ACHN (cell line): ENCODE results near the gene BUB3.

Experiments
- DNase-seq: peaks from one replicate; pipeline ENCODE4 v3.0.0-alpha.2; 2015
- in situ Hi-C: cut with HindIII; loops from 2 replicates; pipeline ENCODE4 v1.10.0; 2017; ENCODE audit warnings: low sequenced_read_pairs, low pct_ligation_motif_present, low pct_unique_long_range_greater_than_20kb

BUB3 gene

GRCh38 chr10:123180101-123181090, 26.2 kb downstream of the BUB3 start:
- in situ Hi-C loops: no loop called here
- no peak for DNase-seq

- DNase-seq: no peak
- in situ Hi-C loops: no loop called here
These were observed 29.5 kb downstream of the BUB3 start for GRCh38 chr10:123183724-123184123.

- no peak for DNase-seq
- in situ Hi-C loops: no loop called here
These were observed 33.6 kb downstream of the BUB3 start for GRCh38 chr10:123187781-123188180.

- in situ Hi-C loops: no loop called here
- DNase-seq: no peak
These were observed 37.7 kb downstream of the BUB3 start for GRCh38 chr10:123191886-123192285.

GRCh38 chr10:123194056-123194455, 39.9 kb downstream of the BUB3 start:
- no peak for DNase-seq
- in situ Hi-C loops: no loop called here

GRCh38 chr10:123200531-123200930, 46.3 kb downstream of the BUB3 start:
- DNase-seq: no peak

GRCh38 chr10:123202506-123202905, 48.3 kb downstream of the BUB3 start:
- DNase-seq: no peak
- in situ Hi-C loops: no loop called here

More at GRCh38 chr10:123200531-123200930, 46.3 kb downstream of the BUB3 start:
- in situ Hi-C loops: no loop called here

GRCh38 chr10:123203393-123204126, 49.4 kb downstream of the BUB3 start:
- in situ Hi-C loops: no loop called here
- peak; percentile 20 for DNase-seq

- in situ Hi-C loops: no loop called here
- no peak for DNase-seq
These were observed 49.9 kb downstream of the BUB3 start for GRCh38 chr10:123204127-123204461.

- in situ Hi-C loops: no loop called here
- no peak for DNase-seq
These were observed 50.8 kb downstream of the BUB3 start for GRCh38 chr10:123205041-123205440.

- no peak for DNase-seq
- in situ Hi-C loops: no loop called here
These were observed 57.9 kb downstream of the BUB3 start for GRCh38 chr10:123212063-123212462.

GRCh38 chr10:123212640-123213039, 58.4 kb downstream of the BUB3 start:
- DNase-seq: no peak
- in situ Hi-C loops: no loop called here

- in situ Hi-C loops: no loop called here
- DNase-seq: no peak
These were observed 59.0 kb downstream of the BUB3 start for GRCh38 chr10:123213192-123213591.
